HG02938 (cell line): ENCODE measurements around the gene TMEM255B.

Experiments
- ATAC-seq: cut with Tn5 transposase; IDR thresholded peaks from one replicate; pipeline ENCODE4 v1.9.1; 2021; ENCODE audit warnings: mild to moderate bottlenecking, moderate library complexity; ENCODE audit not compliant: unreplicated experiment

Gene TMEM255B

GRCh38 chr13:113856716-113857065 lies 97.7 kb downstream of the TMEM255B start:
- no peak for ATAC-seq

DNA sequence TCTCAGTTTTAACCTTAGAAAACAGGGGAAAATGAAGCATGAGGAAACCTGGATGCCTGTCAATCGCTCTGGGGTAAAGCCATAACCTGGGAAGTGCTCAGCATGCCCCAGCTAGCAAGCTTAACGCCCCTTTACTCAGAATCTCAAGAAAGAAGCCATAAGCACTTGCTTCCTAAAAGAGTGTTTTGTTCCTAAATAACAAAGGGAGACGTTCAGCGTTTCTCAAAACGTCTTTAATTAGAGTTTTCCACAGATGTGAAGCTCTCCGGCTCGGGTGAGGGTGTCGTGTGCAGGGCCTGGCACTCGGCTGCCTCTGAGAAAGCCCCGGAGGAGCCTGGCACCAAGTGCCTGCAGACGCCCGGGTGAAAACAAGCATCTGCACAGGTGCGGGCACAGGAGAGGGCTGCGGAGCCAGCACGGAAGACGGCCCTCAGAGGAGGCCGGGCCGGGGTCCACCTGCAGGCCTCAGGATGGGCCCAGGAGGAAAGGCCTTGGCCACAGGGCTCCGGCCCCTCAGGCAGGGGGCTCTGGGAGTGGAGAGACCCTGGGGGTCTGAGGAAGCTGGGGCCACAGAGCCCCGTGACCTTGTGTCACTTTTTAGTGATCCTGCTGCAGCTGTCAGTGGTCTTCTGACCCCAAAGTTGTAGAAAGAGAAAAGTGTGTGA lies 98.6 kb downstream of the TMEM255B start:
- ATAC-seq, result no peak

DNA sequence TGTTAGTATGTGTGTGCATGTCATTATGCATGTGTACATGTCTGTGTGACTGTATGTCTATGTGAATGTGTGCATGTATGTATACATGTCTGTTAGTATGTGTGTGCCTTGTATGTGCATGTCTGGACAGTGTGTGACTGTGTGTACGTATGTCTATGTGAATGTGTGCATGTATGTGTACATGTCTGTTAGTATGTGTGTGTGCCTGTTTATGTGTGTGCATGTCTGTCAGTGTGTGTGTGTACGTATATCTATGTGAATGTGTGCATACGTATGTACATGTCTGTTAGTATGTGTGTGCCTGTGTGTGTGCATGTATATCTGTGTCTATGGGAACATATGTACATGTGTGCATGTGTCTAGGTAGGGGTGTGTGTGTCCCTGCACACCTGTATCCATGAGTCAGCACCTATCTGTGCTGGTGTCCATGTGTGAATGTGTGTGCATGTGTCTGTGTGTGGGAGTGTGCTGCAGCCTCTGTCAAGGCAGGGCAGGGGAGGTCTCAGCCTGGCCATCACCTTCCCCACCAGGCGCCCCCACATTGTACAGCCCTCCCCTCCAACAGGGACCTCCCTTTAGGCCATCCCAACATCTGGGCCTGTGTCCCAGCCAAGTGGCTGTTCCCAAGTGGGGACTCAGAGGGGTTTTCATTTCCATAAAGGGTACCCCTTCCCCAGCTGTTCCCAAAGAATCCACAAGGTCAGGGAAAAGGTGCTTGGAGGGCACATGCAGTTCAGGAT lies 100.5 kb downstream of the TMEM255B start:
- no peak for ATAC-seq

- no peak for ATAC-seq
These were observed 101.1 kb downstream of the TMEM255B start for GRCh38 chr13:113860051-113860664.

- no peak for ATAC-seq
These were observed 101.8 kb downstream of the TMEM255B start for GRCh38 chr13:113860665-113861432.

DNA sequence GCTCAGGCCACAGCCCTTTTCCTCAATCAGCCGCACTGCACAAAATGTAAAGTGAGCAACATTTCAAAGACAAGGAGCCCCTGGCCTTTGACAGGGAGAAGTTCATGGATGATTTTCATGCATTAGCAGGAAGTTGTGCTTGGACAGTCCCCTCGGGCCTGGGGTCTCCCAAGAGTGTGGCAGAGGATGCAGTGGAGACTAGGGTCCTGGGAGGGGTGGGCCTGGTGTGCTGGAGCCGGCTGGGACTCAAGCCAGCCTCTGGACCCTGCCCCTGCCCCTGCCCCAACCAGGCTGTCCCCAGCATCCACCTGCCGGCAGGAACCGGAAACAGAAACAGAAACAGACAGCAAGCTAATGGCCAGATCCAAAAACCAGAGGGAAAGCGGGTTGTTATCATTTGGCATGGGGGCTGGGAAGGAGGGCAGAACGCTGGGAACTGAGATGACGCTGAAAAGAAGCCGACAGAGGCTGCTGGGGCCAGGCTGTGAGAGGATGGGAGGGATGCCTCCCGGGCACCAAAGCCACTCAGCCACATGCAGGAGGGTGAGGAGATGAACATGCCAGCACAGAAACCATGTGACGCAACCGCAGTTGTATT lies 102.5 kb downstream of the TMEM255B start:
- ATAC-seq, result no peak

DNA sequence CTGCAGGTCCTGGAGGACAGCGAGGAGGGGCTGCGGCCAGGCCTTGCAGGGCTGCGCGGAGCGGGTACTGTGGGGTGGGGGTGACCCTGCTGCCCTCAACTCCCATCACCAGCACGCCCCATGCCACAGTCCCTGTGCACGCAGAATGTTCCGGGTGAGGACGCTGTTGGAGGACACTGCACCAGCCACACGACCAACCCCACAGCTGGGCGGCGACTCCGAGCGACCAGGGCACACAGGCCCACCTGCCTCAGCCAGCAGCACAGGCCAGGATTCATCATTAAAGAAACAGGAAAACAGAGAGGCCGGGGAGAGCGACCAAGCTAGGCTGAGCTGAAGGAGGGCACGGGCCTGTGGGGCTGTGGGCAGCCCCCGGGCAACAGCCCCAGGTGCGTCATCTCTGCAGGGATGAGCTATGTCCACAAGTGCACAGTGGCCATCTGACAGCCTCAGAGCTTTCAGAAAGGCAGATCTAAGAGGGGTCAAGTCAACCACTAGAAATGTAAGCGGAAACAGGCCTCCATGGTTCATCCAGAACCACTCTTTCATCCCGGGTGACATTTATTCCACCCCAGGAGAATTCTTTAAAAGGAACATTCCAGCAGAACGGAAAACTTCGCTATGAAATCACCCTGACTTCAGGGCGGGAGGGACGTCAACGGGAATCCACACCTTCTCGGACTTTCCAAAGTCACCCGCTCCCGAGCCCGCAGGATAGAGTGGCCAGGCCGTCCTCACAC lies 103.3 kb downstream of the TMEM255B start:
- no peak for ATAC-seq

DNA sequence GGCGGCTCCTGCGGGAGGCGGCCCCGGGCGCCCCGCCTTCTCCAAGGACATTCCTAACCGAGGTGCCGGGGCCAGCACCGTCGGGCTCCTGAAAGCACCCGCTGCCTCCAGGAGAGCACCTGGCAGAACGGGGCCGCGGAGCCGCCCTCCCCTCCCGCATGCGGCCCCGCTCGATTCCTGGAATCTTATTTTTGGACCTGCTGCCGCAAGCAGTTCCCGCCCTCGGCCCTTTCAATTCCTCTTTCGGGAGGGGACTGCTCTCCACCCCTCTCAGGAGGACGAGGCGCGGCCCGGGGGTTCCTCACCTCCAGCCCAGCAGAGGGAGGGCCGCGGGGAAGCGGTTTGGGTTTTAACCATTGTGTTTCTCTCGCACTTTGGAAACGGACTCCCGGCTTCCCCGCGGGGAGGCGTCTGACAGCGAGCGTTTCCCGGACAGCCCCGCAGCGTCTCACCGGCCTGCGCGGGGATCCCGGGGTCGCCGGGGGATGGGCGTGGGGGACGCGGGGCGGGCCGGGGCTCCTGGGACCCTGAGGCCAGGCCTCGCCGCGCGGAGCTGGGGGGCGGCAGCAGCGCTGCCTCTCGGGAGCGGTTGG lies 104.0 kb downstream of the TMEM255B start:
- ATAC-seq, result no peak

DNA sequence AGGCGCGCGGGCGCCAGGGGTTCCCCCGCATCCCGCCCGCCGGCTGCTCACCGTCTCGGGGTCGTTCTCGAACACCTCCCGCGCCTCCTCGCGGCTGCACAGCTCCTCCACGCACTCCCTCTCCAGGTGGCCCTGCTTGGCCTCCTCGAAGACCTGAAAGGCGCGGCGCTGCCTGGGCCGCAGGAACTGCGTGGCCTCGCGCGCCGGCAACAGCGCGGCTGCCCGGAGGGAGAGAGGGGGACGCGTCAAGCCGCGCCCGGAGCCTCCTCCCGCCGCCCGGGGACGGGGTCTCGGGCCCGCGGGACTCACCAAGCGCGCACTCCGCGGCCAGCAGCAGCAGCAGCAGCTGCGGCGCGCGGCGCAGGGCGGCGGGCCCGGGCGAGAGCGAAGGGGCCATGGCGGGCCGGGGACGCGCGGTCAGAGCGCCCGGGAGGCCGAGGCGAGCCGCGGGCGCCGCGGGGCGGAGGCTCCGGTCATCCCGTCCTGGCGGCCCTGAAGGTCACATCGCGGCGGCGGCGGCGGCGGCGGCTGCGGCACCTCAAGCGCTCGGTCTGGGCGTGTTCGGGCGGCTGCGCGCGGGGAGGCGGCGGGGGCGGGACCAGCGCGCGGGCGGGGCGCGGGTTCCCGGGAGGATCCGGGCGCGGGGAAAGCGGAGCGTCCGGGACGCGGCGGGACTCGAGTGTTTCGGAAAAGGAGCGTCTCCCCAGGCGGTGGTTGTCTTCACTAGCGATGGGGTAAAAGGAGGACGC lies 104.7 kb downstream of the TMEM255B start, which contains the start of gene GAS6:
TSS of gene GAS6 (minus strand) at position 553 of the 749 bp plus-strand sequence. CDS start at position 397, 156 bp downstream.
- ATAC-seq, result no peak

DNA sequence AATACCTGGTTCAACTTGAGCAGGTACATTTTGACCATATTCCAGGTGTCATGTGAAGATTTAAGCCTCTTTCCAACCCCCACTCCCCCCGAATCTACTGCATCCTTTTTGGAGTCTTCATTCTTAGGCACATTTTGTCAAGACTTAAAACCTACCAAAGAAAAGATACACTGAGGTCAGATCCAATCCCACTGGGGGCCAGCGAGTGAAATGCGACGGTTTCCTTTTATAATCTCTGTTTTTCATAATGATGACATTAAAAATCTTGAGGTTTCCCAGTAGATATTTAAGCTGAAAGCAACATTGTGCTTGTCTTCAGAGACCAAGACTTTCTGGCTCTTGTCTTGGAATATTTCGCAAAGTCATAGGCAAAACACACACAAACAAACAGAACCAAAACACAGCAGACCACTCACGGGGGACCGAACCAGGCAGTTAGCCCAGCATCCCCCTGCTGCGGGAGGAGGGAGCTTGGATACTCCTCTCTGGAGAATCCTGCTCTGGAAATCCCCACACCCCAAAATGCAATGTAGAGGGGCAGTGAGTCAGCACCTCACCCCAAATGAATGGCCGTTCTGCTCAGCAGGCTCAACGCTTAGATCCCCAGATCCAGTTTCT lies 105.4 kb downstream of the TMEM255B start:
- no peak for ATAC-seq

GRCh38 chr13:113865427-113865826 lies 106.4 kb downstream of the TMEM255B start:
- no peak for ATAC-seq
